Adrenal gland (tissue), 12 donors: ENCODE results near the gene SLC4A3. TPM values are rescaled to one million over a fixed set of nuclear protein-coding genes. Genes with fewer than 3 reads are reported as not detected.

Experiments used
- DNase-seq, 7 donors: peaks; one replicate each; pipeline ENCODE4 v3.0.0-alpha.2; 2019 to 2020
- H3K27ac ChIP-seq, 5 donors: fragments of 200-600 bp; sonication (generic) in 4 of 5; 1 replicate in 3 of 5; 2 replicates in 2 of 5; pipeline versions ENCODE4 v1.5.1 to v1.8.0; 2016 to 2020; ENCODE audit warnings: mild to moderate bottlenecking in 1 of 5
- H3K27me3 ChIP-seq: fragments of 200-600 bp; 2 replicates; pipeline ENCODE4 v1.8.0; 2021
- H3K36me3 ChIP-seq, 2 donors: fragments of 200-600 bp; replicated peaks in 1 of 2; 1 replicate in 1 of 2; 2 replicates in 1 of 2; pipeline versions ENCODE4 v1.5.1 to v1.8.0; 2018 to 2022
- H3K4me1 ChIP-seq, 2 donors: fragments of 200-600 bp; replicated peaks in 1 of 2; 1 replicate in 1 of 2; 2 replicates in 1 of 2; pipeline versions ENCODE4 v1.5.1 to v1.8.0; 2018 to 2021
- H3K4me3 ChIP-seq, 4 donors: fragments of 200-600 bp; sonication (generic) in 3 of 4; one replicate each; pipeline ENCODE4 v1.5.1; 2016 to 2018
- H3K9me3 ChIP-seq, 3 donors: fragments of 200-600 bp; sonication (generic) in 1 of 3; replicated peaks in 1 of 3; 1 replicate in 2 of 3; 2 replicates in 1 of 3; pipeline versions ENCODE4 v1.5.1 to v1.8.0; 2016 to 2021
- CTCF ChIP-seq, 6 experiments: fragments of 450-650 bp in 4 of 6; fragments of 200-600 bp in 2 of 6; sonication (generic) in 1 of 6; IDR thresholded peaks; 1 replicate in 5 of 6; 2 replicates in 1 of 6; pipeline versions ENCODE4 v1.5.1 to v1.8.0; 2016 to 2021; ENCODE audit warnings: antibody characterized with exemption in 6 of 6, mild to moderate bottlenecking in 2 of 6, moderate library complexity in 1 of 6
- POLR2A ChIP-seq, 2 donors: fragments of 450-650 bp; IDR thresholded peaks; one replicate each; pipeline ENCODE4 v1.6.1; 2017; ENCODE audit warnings: antibody characterized with exemption in 2 of 2, mild to moderate bottlenecking in 2 of 2, moderate library complexity in 1 of 2
- WGBS, 4 donors: extraction: QIAGEN DNeasy Blood & Tissue Kit in 2 of 4; methylation state at CpG; one replicate each; pipeline versions ENCODE4 v1.1.5 to v1.1.7; 2013 to 2017; 5-methylcytosine and 5-hydroxymethylcytosine counted together
- intact Hi-C, 2 donors: fragments of 100-400 bp; cut with DNase I; formaldehyde crosslinking; loops; one replicate each; pipeline versions ENCODE4 v1.14.1 to v1.15.0; 2022 to 2023
- polyA plus RNA-seq, 3 donors: library from polyadenylated mRNA; stranded (reverse); fragments of 200-250 nt in 2 of 3; fragments of 350-450 nt in 1 of 3; fragmentation: Illumina TruSeq in 1 of 3; extraction: RNeasy Lipid Tissue Mini Kit (QIAGEN cat#74804) in 1 of 3; gene quantifications; one replicate each; pipeline ENCODE4 v1.2.3, GENCODE V29; 2013 to 2014
- total RNA-seq, 9 donors: library from RNA; depleted of rRNA in 4 of 9; stranded (reverse); fragments of >200 nt in 4 of 9; fragments of 120-200 nt in 1 of 9; fragmentation: NEBNext Ultra II Directional in 1 of 9; extraction: Animal tissue kit (Norgen Biotek cat#: 25700) in 1 of 9; gene quantifications; one replicate each; pipeline versions ENCODE4 v1.1.0 to v1.2.4, GENCODE V29; 2013 to 2023
- donor health status: healthy with polysubstance abuse.
- donor health status: Bipolar disorder and iron deficiency.
- donor health status: DM: yes; HTN: yes; CAD: no.
- donor health status: DM: no; HTN: no; CAD: no.
- donor health status: DM: no; HTN: no; CAD: no.
- donor health status: DM: yes; HTN: yes; CAD: no.

The SLC4A3 gene
- total and polyA plus RNA-seq, 12 donors, result 3.9 to 40.5 (median 15.0) TPM

- Histone ChIP-seq H3K27me3 (no peaks in the 10 kb centered on the region), H3K4me3 (no peak overlapping the region), H3K36me3 (no peaks in the 10 kb centered on the region), H3K27ac (no peak overlapping the region), H3K4me1 (peaks cover 5 to 22% of the 10 kb centered on the region in 2 donors), H3K9me3 (no peaks in the 10 kb centered on the region)
- TF ChIP-seq CTCF (IDR thresholded peaks at IDR 0.05) (no peak), POLR2A (IDR thresholded peaks at IDR 0.05) (no peak)
- 86 to 90% (median 89%) methylated on average over 19 to 34 of the region's 34 CpGs for WGBS, 4 donors
- DNase-seq, result peak in 1 of 7 donors; percentile 55
- intact Hi-C loops, result no loop called here
Measured at GRCh38 chr2:219631904-219632759, 4.7 kb downstream of the SLC4A3 start.

GRCh38 chr2:219632760-219633105 lies 5.3 kb downstream of the SLC4A3 start:
- Histone ChIP-seq H3K4me3 (no peak overlapping the region), H3K27me3 (no peaks in the 10 kb centered on the region), H3K9me3 (no peaks in the 10 kb centered on the region), H3K27ac (no peak overlapping the region), H3K36me3 (no peaks in the 10 kb centered on the region), H3K4me1 (peaks cover 4 to 22% of the 10 kb centered on the region in 2 donors)
- TF ChIP-seq CTCF (IDR thresholded peaks at IDR 0.05) (no peak), POLR2A (IDR thresholded peaks at IDR 0.05) (no peak)
- 88 to 98% (median 92%) methylated on average over 2 to 8 of the region's 8 CpGs for WGBS, 4 donors
- peak in 1 of 7 donors; percentile 45 for DNase-seq
- intact Hi-C loops, result no loop called here

GRCh38 chr2:219633276-219634065 lies 6.0 kb downstream of the SLC4A3 start:
- WGBS, 4 donors, result 77 to 87% (median 86%) methylated on average over 17 to 22 of the region's 22 CpGs
- H3K9me3 ChIP-seq, result no peaks in the 10 kb centered on the region
- intact Hi-C loops, result no loop called here
- no peak for TF ChIP-seq CTCF (IDR thresholded peaks at IDR 0.05)
- TF ChIP-seq POLR2A (IDR thresholded peaks at IDR 0.05), result no peak
- H3K36me3 ChIP-seq, result no peaks in the 10 kb centered on the region
- no peak overlapping the region for H3K27ac ChIP-seq
- peak in 1 of 7 donors; percentile 28 for DNase-seq
- no peaks in the 10 kb centered on the region for H3K27me3 ChIP-seq
- H3K4me1 ChIP-seq, result peaks cover 0 to 15% of the 10 kb centered on the region in 2 donors
- no peak overlapping the region for H3K4me3 ChIP-seq

- Histone ChIP-seq H3K36me3 (no peaks in the 10 kb centered on the region), H3K27me3 (no peaks in the 10 kb centered on the region), H3K4me3 (no peak overlapping the region), H3K9me3 (no peaks in the 10 kb centered on the region), H3K4me1 (peaks cover 0 to 15% of the 10 kb centered on the region in 2 donors), H3K27ac (no peak overlapping the region)
- DNase-seq, result peak in 1 of 7 donors; percentile 41
- intact Hi-C loops, result no loop called here
- TF ChIP-seq CTCF (IDR thresholded peaks at IDR 0.05) (no peak), POLR2A (IDR thresholded peaks at IDR 0.05) (no peak)
- 91 to 95% (median 93%) methylated on average over 13 to 15 of the region's 15 CpGs for WGBS, 4 donors
Measured at GRCh38 chr2:219634171-219634940, 6.9 kb downstream of the SLC4A3 start.
